Adrenal gland (tissue), 19 donors: ENCODE measurements around the gene LRP2. TPM values are rescaled to one million over a fixed set of nuclear protein-coding genes. Genes with fewer than 3 reads are reported as not detected.
"Not testable (repeated sequence)": the region's sequence is repeated elsewhere in the genome, so short reads cannot be mapped to it uniquely, and the experiment has no call there.

Experiments
- DNase-seq, 7 donors: peaks; one replicate each; pipeline ENCODE4 v3.0.0-alpha.2; 2019 to 2020
- H3K27ac ChIP-seq, 5 donors: fragments of 200-600 bp; sonication (generic) in 4 of 5; 1 replicate in 3 of 5; 2 replicates in 2 of 5; pipeline versions ENCODE4 v1.5.1 to v1.8.0; 2016 to 2020; ENCODE audit warnings: mild to moderate bottlenecking in 1 of 5
- H3K27me3 ChIP-seq: fragments of 200-600 bp; 2 replicates; pipeline ENCODE4 v1.8.0; 2021
- H3K36me3 ChIP-seq, 2 donors: fragments of 200-600 bp; replicated peaks in 1 of 2; 1 replicate in 1 of 2; 2 replicates in 1 of 2; pipeline versions ENCODE4 v1.5.1 to v1.8.0; 2018 to 2022
- H3K4me1 ChIP-seq, 2 donors: fragments of 200-600 bp; replicated peaks in 1 of 2; 1 replicate in 1 of 2; 2 replicates in 1 of 2; pipeline versions ENCODE4 v1.5.1 to v1.8.0; 2018 to 2021
- H3K4me3 ChIP-seq, 4 donors: fragments of 200-600 bp; sonication (generic) in 3 of 4; one replicate each; pipeline ENCODE4 v1.5.1; 2016 to 2018
- H3K9me3 ChIP-seq, 3 donors: fragments of 200-600 bp; sonication (generic) in 1 of 3; replicated peaks in 1 of 3; 1 replicate in 2 of 3; 2 replicates in 1 of 3; pipeline versions ENCODE4 v1.5.1 to v1.8.0; 2016 to 2021
- CTCF ChIP-seq, 6 experiments: fragments of 450-650 bp in 4 of 6; fragments of 200-600 bp in 2 of 6; sonication (generic) in 1 of 6; IDR thresholded peaks; 1 replicate in 5 of 6; 2 replicates in 1 of 6; pipeline versions ENCODE4 v1.5.1 to v1.8.0; 2016 to 2021; ENCODE audit warnings: antibody characterized with exemption in 6 of 6, mild to moderate bottlenecking in 2 of 6, moderate library complexity in 1 of 6
- POLR2A ChIP-seq, 2 donors: fragments of 450-650 bp; IDR thresholded peaks; one replicate each; pipeline ENCODE4 v1.6.1; 2017; ENCODE audit warnings: antibody characterized with exemption in 2 of 2, mild to moderate bottlenecking in 2 of 2, moderate library complexity in 1 of 2
- WGBS, 4 donors: extraction: QIAGEN DNeasy Blood & Tissue Kit in 2 of 4; methylation state at CpG; one replicate each; pipeline versions ENCODE4 v1.1.5 to v1.1.7; 2013 to 2017; 5-methylcytosine and 5-hydroxymethylcytosine counted together
- intact Hi-C, 2 donors: fragments of 100-400 bp; cut with DNase I; formaldehyde crosslinking; loops; one replicate each; pipeline versions ENCODE4 v1.14.1 to v1.15.0; 2022 to 2023
- long read RNA-seq, 10 donors: library from polyadenylated mRNA in 3 of 10; unstranded in 2 of 10; stranded (forward) in 1 of 10; transcript quantifications; one replicate each; pipeline ENCODE4 v2.0.0 and lab custom pipeline, GENCODE V29; 2021 to 2026
- polyA plus RNA-seq, 3 donors: library from polyadenylated mRNA; stranded (reverse); fragments of 200-250 nt in 2 of 3; fragments of 350-450 nt in 1 of 3; fragmentation: Illumina TruSeq in 1 of 3; extraction: RNeasy Lipid Tissue Mini Kit (QIAGEN cat#74804) in 1 of 3; gene quantifications; one replicate each; pipeline ENCODE4 v1.2.3, GENCODE V29; 2013 to 2014
- total RNA-seq, 9 donors: library from RNA; depleted of rRNA in 4 of 9; stranded (reverse); fragments of >200 nt in 4 of 9; fragments of 120-200 nt in 1 of 9; fragmentation: NEBNext Ultra II Directional in 1 of 9; extraction: Animal tissue kit (Norgen Biotek cat#: 25700) in 1 of 9; gene quantifications; one replicate each; pipeline versions ENCODE4 v1.1.0 to v1.2.4, GENCODE V29; 2013 to 2023
- donor health status: healthy with polysubstance abuse.
- donor health status: Bipolar disorder and iron deficiency.
- donor health status: DM: yes; HTN: yes; CAD: no.
- donor health status: DM: no; HTN: no; CAD: no.
- donor health status: DM: no; HTN: no; CAD: no.
- donor health status: DM: yes; HTN: yes; CAD: no.

The LRP2 gene
- total RNA-seq (under 1 TPM in 4 of 9 donors, not detected in 5; 0.04 to 0.43 (median 0.10) TPM), polyA plus RNA-seq (not detected)
- long read RNA-seq, donor 1 = 0 reads
- long read RNA-seq, donor 2 = 0 reads
- long read RNA-seq, donor 3 = 0 reads
- long read RNA-seq, donor 4 = 0 reads
- long read RNA-seq, donor 5 = 0 reads
- long read RNA-seq, donor 6 = 0 reads
- long read RNA-seq, donor 7 = 0 reads
- long read RNA-seq, donor 8 = 0 reads
- long read RNA-seq, donor 9 = 0 reads
- long read RNA-seq, donor 10 = 0 reads

GRCh38 chr2:169362118-169362893 is at the start of gene LRP2:
TSS of gene LRP2 (minus strand) at chr2:169362534. CDS start at chr2:169362399, 135 bp downstream.
- Histone ChIP-seq H3K9me3 (no peaks in the 10 kb centered on the region), H3K27me3 (peaks cover 21% of the 10 kb centered on the region), H3K27ac (no peak within 1 kb of the TSS), H3K4me3 (peak within 1 kb of the TSS in 2 of 4 donors; percentile 10 to 56), H3K36me3 (no peaks in the 10 kb centered on the region), H3K4me1 (peaks cover 30 to 36% of the 10 kb centered on the region in 2 donors)
- TF ChIP-seq POLR2A (IDR thresholded peaks at IDR 0.05) (no peak), CTCF (IDR thresholded peaks at IDR 0.05) (no peak)
- 0 to 1% (median 1%) methylated on average over 9 to 75 of the region's 75 CpGs for WGBS, 4 donors
- intact Hi-C loops = no loop called here
- DNase-seq = no peak

GRCh38 chr2:169406891-169407290 is 44.6 kb upstream of the LRP2 start:
- WGBS, 4 donors = 81 to 90% (median 85%) methylated on average over 3 of the region's 3 CpGs
- DNase-seq = no peak
- intact Hi-C loops = no loop called here
- Histone ChIP-seq H3K27ac (no peak overlapping the region), H3K4me1 (no peaks in the 10 kb centered on the region), H3K27me3 (no peaks in the 10 kb centered on the region), H3K36me3 (no peaks in the 10 kb centered on the region), H3K4me3 (no peak overlapping the region), H3K9me3 (no peaks in the 10 kb centered on the region)
- TF ChIP-seq CTCF (IDR thresholded peaks at IDR 0.05) (no peak), POLR2A (IDR thresholded peaks at IDR 0.05) (no peak)

DNA sequence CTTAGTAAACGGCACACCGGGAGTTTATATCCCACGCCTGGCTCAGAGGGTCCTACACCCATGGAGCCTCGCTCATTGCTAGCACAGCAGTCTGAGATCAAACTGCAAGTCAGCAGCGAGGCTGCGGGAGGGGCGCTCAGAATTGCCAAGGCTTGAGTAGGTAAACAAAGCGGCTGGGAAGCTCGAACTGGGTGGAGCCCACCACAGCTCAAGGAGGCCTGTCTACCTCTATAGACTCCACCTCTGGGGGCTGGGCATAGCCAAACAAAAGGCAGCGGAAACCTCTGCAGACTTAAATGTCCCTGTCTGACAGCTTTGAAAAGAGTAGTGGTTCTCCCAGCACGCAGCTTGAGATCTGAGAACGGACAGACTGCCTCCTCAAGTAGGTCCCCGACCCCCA is 37.2 kb upstream of the LRP2 start:
- intact Hi-C loops = not testable (repeated sequence)
- 82 to 86% (median 85%) methylated on average over 8 to 13 of the region's 13 CpGs for whole genome bisulfite sequencing, 4 donors

GRCh38 chr2:169397697-169398096 is 35.4 kb upstream of the LRP2 start:
- Histone ChIP-seq H3K4me3 (no peak overlapping the region), H3K9me3 (no peaks in the 10 kb centered on the region), H3K27me3 (no peaks in the 10 kb centered on the region), H3K27ac (no peak overlapping the region), H3K36me3 (no peaks in the 10 kb centered on the region), H3K4me1 (no peaks in the 10 kb centered on the region)
- TF ChIP-seq CTCF (IDR thresholded peaks at IDR 0.05) = peak in 1 of 6 experiments; percentile 28
- no peak for TF ChIP-seq POLR2A (IDR thresholded peaks at IDR 0.05)
- DNase-seq = no peak
- intact Hi-C loops = no loop called here
- 46 to 51% (median 47%) methylated on average over 2 of the region's 2 CpGs for WGBS, 4 donors

More for the DNA sequence above, 37.2 kb upstream of the LRP2 start:
- H3K27me3 ChIP-seq, H3K4me3 ChIP-seq, DNase-seq, H3K4me1 ChIP-seq, H3K36me3 ChIP-seq, H3K27ac ChIP-seq, H3K9me3 ChIP-seq: not testable (repeated sequence)
